HEK293 (cell line): ENCODE data around the gene MAN1B1.
A peak's percentile ranks its signal among the peaks of the same experiment; 100 is the strongest.

Experiments
- BCL6B ChIP-seq: fragments of 450-650 bp; formaldehyde crosslinking; IDR thresholded peaks from 2 replicates; pipeline ENCODE4 v1.5.1; 2017; ENCODE audit warnings: missing biosample characterization, missing genetic modification characterization
- HIC1 ChIP-seq: fragments of 450-650 bp; formaldehyde crosslinking; IDR thresholded peaks from 2 replicates; pipeline ENCODE4 v1.5.1; 2016; ENCODE audit warnings: missing biosample characterization, missing genetic modification characterization
- KLF16 ChIP-seq: fragments of 450-650 bp; formaldehyde crosslinking; IDR thresholded peaks from 2 replicates; pipeline ENCODE4 v1.5.1; 2017; ENCODE audit warnings: missing biosample characterization, missing genetic modification characterization
- KLF7 ChIP-seq: fragments of 450-650 bp; formaldehyde crosslinking; IDR thresholded peaks from 2 replicates; pipeline ENCODE4 v1.5.1; 2016; ENCODE audit warnings: missing biosample characterization, missing genetic modification characterization, borderline replicate concordance
- REST ChIP-seq: fragments of 450-650 bp; formaldehyde crosslinking; IDR thresholded peaks from 2 replicates; pipeline ENCODE4 v1.5.1; 2016; ENCODE audit warnings: missing biosample characterization, missing genetic modification characterization
- SALL2 ChIP-seq: fragments of 450-650 bp; formaldehyde crosslinking; IDR thresholded peaks from 2 replicates; pipeline ENCODE4 v1.5.0; 2017; ENCODE audit warnings: missing biosample characterization, mild to moderate bottlenecking, missing genetic modification characterization, borderline replicate concordance
- TRIM28 ChIP-seq: IDR thresholded peaks from 2 replicates; pipeline ENCODE4 v1.6.1; 2011; ENCODE audit warnings: low read length, control low read depth, borderline replicate concordance
- ZBTB44 ChIP-seq: fragments of 450-650 bp; IDR thresholded peaks from 2 replicates; pipeline ENCODE4 v1.5.1; 2018; ENCODE audit warnings: missing biosample characterization, mild to moderate bottlenecking, missing genetic modification characterization
- ZBTB7A ChIP-seq: fragments of 450-650 bp; formaldehyde crosslinking; IDR thresholded peaks from 2 replicates; pipeline ENCODE4 v1.5.1; 2016; ENCODE audit warnings: low read depth, missing biosample characterization, missing genetic modification characterization
- ZEB2 ChIP-seq: fragments of 450-650 bp; formaldehyde crosslinking; IDR thresholded peaks from 2 replicates; pipeline ENCODE4 v1.5.1; 2016; ENCODE audit warnings: missing biosample characterization, missing genetic modification characterization
- ZNF112 ChIP-seq: fragments of 450-650 bp; formaldehyde crosslinking; IDR thresholded peaks from 2 replicates; pipeline ENCODE4 v1.5.0; 2017; ENCODE audit warnings: missing biosample characterization, missing genetic modification characterization
- ZNF157 ChIP-seq: fragments of 450-650 bp; formaldehyde crosslinking; IDR thresholded peaks from 2 replicates; pipeline ENCODE4 v1.5.1; 2016; ENCODE audit warnings: missing biosample characterization, missing genetic modification characterization
- ZNF175 ChIP-seq: fragments of 450-650 bp; formaldehyde crosslinking; IDR thresholded peaks from 2 replicates; pipeline ENCODE4 v1.5.1; 2016; ENCODE audit warnings: missing biosample characterization, missing genetic modification characterization
- ZNF24 ChIP-seq: fragments of 450-650 bp; formaldehyde crosslinking; IDR thresholded peaks from 2 replicates; pipeline ENCODE4 v1.5.1; 2016; ENCODE audit warnings: missing biosample characterization, missing genetic modification characterization
- ZNF280D ChIP-seq: fragments of 450-650 bp; formaldehyde crosslinking; IDR thresholded peaks from 2 replicates; pipeline ENCODE4 v1.5.1; 2016; ENCODE audit warnings: missing biosample characterization, missing genetic modification characterization
- ZNF521 ChIP-seq: fragments of 450-650 bp; formaldehyde crosslinking; IDR thresholded peaks from 2 replicates; pipeline ENCODE4 v1.5.1; 2017; ENCODE audit warnings: missing biosample characterization, mild to moderate bottlenecking, missing genetic modification characterization
- ZNF529 ChIP-seq: fragments of 450-650 bp; formaldehyde crosslinking; IDR thresholded peaks from 2 replicates; pipeline ENCODE4 v1.5.1; 2017; ENCODE audit warnings: missing genetic modification characterization, missing biosample characterization; ENCODE audit not compliant: insufficient replicate concordance
- ZNF629 ChIP-seq: fragments of 450-650 bp; formaldehyde crosslinking; IDR thresholded peaks from 2 replicates; pipeline ENCODE4 v1.5.1; 2017; ENCODE audit warnings: missing biosample characterization, missing genetic modification characterization
- ZNF639 ChIP-seq: fragments of 450-650 bp; formaldehyde crosslinking; IDR thresholded peaks from 2 replicates; pipeline ENCODE4 v1.5.1; 2016; ENCODE audit warnings: missing biosample characterization, missing genetic modification characterization
- ZNF654 ChIP-seq: fragments of 450-650 bp; formaldehyde crosslinking; IDR thresholded peaks from 2 replicates; pipeline ENCODE4 v1.5.1; 2016; ENCODE audit warnings: low read depth, missing biosample characterization, missing genetic modification characterization
- ZNF658 ChIP-seq: fragments of 450-650 bp; formaldehyde crosslinking; IDR thresholded peaks from 2 replicates; pipeline ENCODE4; 2016; ENCODE audit warnings: missing biosample characterization, missing genetic modification characterization

Gene MAN1B1

GRCh38 chr9:137067860-137068538 is 18.8 kb upstream of the MAN1B1 start (continued):
- TF ChIP-seq REST (tag by site-specific recombination) (no peak), SALL2 (tag by site-specific recombination) (no peak), ZBTB44 (no peak), ZNF112 (tag by site-specific recombination) (no peak), ZNF529 (tag by site-specific recombination) (no peak), ZNF175 (tag by site-specific recombination) (no peak), ZNF521 (tag by site-specific recombination) (no peak), HIC1 (tag by site-specific recombination) (peak; percentile 61; the same call in 1 of the 2 replicates), ZNF658 (no peak), ZNF639 (tag by site-specific recombination) (no peak), ZEB2 (tag by site-specific recombination) (peak; percentile 92), ZNF280D (tag by site-specific recombination) (no peak), ZNF157 (tag by site-specific recombination) (no peak), ZBTB7A (tag by site-specific recombination) (no peak), ZNF629 (tag by site-specific recombination) (no peak), BCL6B (no peak), ZNF24 (tag by site-specific recombination) (no peak), TRIM28 (no peak), KLF7 (no peak), ZNF654 (tag by site-specific recombination) (peak; percentile 13; the same call in 1 of the 2 replicates), KLF16 (tag by site-specific recombination) (no peak)
